Measurements from ENCODE around the gene SHB.
A peak's percentile ranks its signal among the peaks of the same experiment; 100 is the strongest.
"Not testable (repeated sequence)": the region's sequence is repeated elsewhere in the genome, so short reads cannot be mapped to it uniquely, and the experiment has no call there.

The SHB gene

GRCh38 chr9:37902131-37902530 is 166.9 kb downstream of the SHB start:
- Histone ChIP-seq H3K9me3 (replicated peaks; ENCODE audit: low read length) (no peaks in the 10 kb centered on the region), H3K36me3 (ENCODE audit: insufficient read depth, low read length) (peaks cover 10% of the 10 kb centered on the region), H3K4me2 (ENCODE audit: low read length) (peak overlapping the region; percentile 82), H3K4me3 (ENCODE audit: low read length) (peak overlapping the region; percentile 85), H3K9ac (ENCODE audit: low read depth, low read length) (peak overlapping the region; percentile 89), H3K27me3 (ENCODE audit: control insufficient read depth, insufficient read depth, low read length) (no peaks in the 10 kb centered on the region), H3K4me1 (ENCODE audit: control insufficient read depth, insufficient read depth, low read length) (peaks cover 28% of the 10 kb centered on the region)

- peaks cover 31% of the 10 kb centered on the region for H3K36me3 ChIP-seq (ENCODE audit: insufficient read depth, low read length)
- peak overlapping the region; percentile 33 for H3K4me2 ChIP-seq (ENCODE audit: low read length)
- peaks cover 21% of the 10 kb centered on the region for H3K4me1 ChIP-seq (ENCODE audit: control insufficient read depth, insufficient read depth, low read length)
- H3K27me3 ChIP-seq (ENCODE audit: control insufficient read depth, insufficient read depth, low read length): no peaks in the 10 kb centered on the region
- H3K9ac ChIP-seq (ENCODE audit: low read depth, low read length): no peak overlapping the region
- no peak overlapping the region for H3K4me3 ChIP-seq (ENCODE audit: low read length)
- H3K9me3 ChIP-seq (replicated peaks; ENCODE audit: low read length): no peaks in the 10 kb centered on the region
These were observed 170.0 kb downstream of the SHB start for GRCh38 chr9:37899041-37899440.

- H3K4me3 ChIP-seq (ENCODE audit: low read length): no peak overlapping the region
- no peaks in the 10 kb centered on the region for H3K27me3 ChIP-seq (ENCODE audit: control insufficient read depth, insufficient read depth, low read length)
- H3K4me1 ChIP-seq (ENCODE audit: control insufficient read depth, insufficient read depth, low read length): peaks cover 16% of the 10 kb centered on the region
- H3K9me3 ChIP-seq (replicated peaks; ENCODE audit: low read length): no peaks in the 10 kb centered on the region
- H3K4me2 ChIP-seq (ENCODE audit: low read length): no peak overlapping the region
- peaks cover 40% of the 10 kb centered on the region for H3K36me3 ChIP-seq (ENCODE audit: insufficient read depth, low read length)
- H3K9ac ChIP-seq (ENCODE audit: low read depth, low read length): no peak overlapping the region
These were observed 171.4 kb downstream of the SHB start for GRCh38 chr9:37897665-37898064.

GRCh38 chr9:37892063-37892462 is 177.0 kb downstream of the SHB start:
- Histone ChIP-seq H3K27me3 (ENCODE audit: control insufficient read depth, insufficient read depth, low read length) (no peaks in the 10 kb centered on the region), H3K4me1 (ENCODE audit: control insufficient read depth, insufficient read depth, low read length) (no peaks in the 10 kb centered on the region), H3K9me3 (replicated peaks; ENCODE audit: low read length) (no peaks in the 10 kb centered on the region), H3K4me2 (ENCODE audit: low read length) (no peak overlapping the region), H3K9ac (ENCODE audit: low read depth, low read length) (no peak overlapping the region), H3K36me3 (ENCODE audit: insufficient read depth, low read length) (peaks cover 35% of the 10 kb centered on the region), H3K4me3 (ENCODE audit: low read length) (no peak overlapping the region)

GRCh38 chr9:37891042-37891441 is 178.0 kb downstream of the SHB start:
- H3K9ac ChIP-seq (ENCODE audit: low read depth, low read length): not testable (repeated sequence)

GRCh38 chr9:37889536-37889935 is 179.5 kb downstream of the SHB start:
- Histone ChIP-seq H3K9me3 (replicated peaks; ENCODE audit: low read length) (no peaks in the 10 kb centered on the region), H3K4me1 (ENCODE audit: control insufficient read depth, insufficient read depth, low read length) (no peaks in the 10 kb centered on the region), H3K36me3 (ENCODE audit: insufficient read depth, low read length) (peaks cover 17% of the 10 kb centered on the region), H3K9ac (ENCODE audit: low read depth, low read length) (no peak overlapping the region), H3K4me3 (ENCODE audit: low read length) (no peak overlapping the region), H3K27me3 (ENCODE audit: control insufficient read depth, insufficient read depth, low read length) (no peaks in the 10 kb centered on the region), H3K4me2 (ENCODE audit: low read length) (no peak overlapping the region)

More at GRCh38 chr9:37891042-37891441, 178.0 kb downstream of the SHB start:
- not testable (repeated sequence) for H3K27me3 ChIP-seq (ENCODE audit: control insufficient read depth, insufficient read depth, low read length); H3K4me2 ChIP-seq (ENCODE audit: low read length); H3K4me1 ChIP-seq (ENCODE audit: control insufficient read depth, insufficient read depth, low read length); H3K9me3 ChIP-seq (replicated peaks; ENCODE audit: low read length); H3K4me3 ChIP-seq (ENCODE audit: low read length)
- H3K36me3 ChIP-seq (ENCODE audit: insufficient read depth, low read length): peaks cover 32% of the 10 kb centered on the region

- not testable (repeated sequence) for H3K27me3 ChIP-seq (ENCODE audit: control insufficient read depth, insufficient read depth, low read length); H3K36me3 ChIP-seq (ENCODE audit: insufficient read depth, low read length); H3K9ac ChIP-seq (ENCODE audit: low read depth, low read length); H3K4me2 ChIP-seq (ENCODE audit: low read length); H3K9me3 ChIP-seq (replicated peaks; ENCODE audit: low read length); H3K4me3 ChIP-seq (ENCODE audit: low read length); H3K4me1 ChIP-seq (ENCODE audit: control insufficient read depth, insufficient read depth, low read length)
These were observed 180.9 kb downstream of the SHB start for GRCh38 chr9:37887977-37888583.

- Histone ChIP-seq H3K4me3 (ENCODE audit: low read length) (no peak overlapping the region), H3K36me3 (ENCODE audit: insufficient read depth, low read length) (peaks cover 22% of the 10 kb centered on the region), H3K9me3 (replicated peaks; ENCODE audit: low read length) (no peaks in the 10 kb centered on the region), H3K4me1 (ENCODE audit: control insufficient read depth, insufficient read depth, low read length) (no peaks in the 10 kb centered on the region), H3K27me3 (ENCODE audit: control insufficient read depth, insufficient read depth, low read length) (no peaks in the 10 kb centered on the region), H3K9ac (ENCODE audit: low read depth, low read length) (no peak overlapping the region), H3K4me2 (ENCODE audit: low read length) (no peak overlapping the region)
These were observed 188.0 kb downstream of the SHB start for GRCh38 chr9:37880916-37881479.

GRCh38 chr9:37876376-37876775 is 192.7 kb downstream of the SHB start:
- no peaks in the 10 kb centered on the region for H3K4me1 ChIP-seq (ENCODE audit: control insufficient read depth, insufficient read depth, low read length)
- H3K9me3 ChIP-seq (replicated peaks; ENCODE audit: low read length): no peaks in the 10 kb centered on the region
- H3K4me3 ChIP-seq (ENCODE audit: low read length): no peak overlapping the region
- no peak overlapping the region for H3K9ac ChIP-seq (ENCODE audit: low read depth, low read length)
- H3K27me3 ChIP-seq (ENCODE audit: control insufficient read depth, insufficient read depth, low read length): no peaks in the 10 kb centered on the region
- H3K36me3 ChIP-seq (ENCODE audit: insufficient read depth, low read length): peaks cover 21% of the 10 kb centered on the region
- H3K4me2 ChIP-seq (ENCODE audit: low read length): no peak overlapping the region

- no peak overlapping the region for H3K9ac ChIP-seq (ENCODE audit: low read depth, low read length)
- no peaks in the 10 kb centered on the region for H3K9me3 ChIP-seq (replicated peaks; ENCODE audit: low read length)
- no peak overlapping the region for H3K4me3 ChIP-seq (ENCODE audit: low read length)
- H3K36me3 ChIP-seq (ENCODE audit: insufficient read depth, low read length): peaks cover 7% of the 10 kb centered on the region
- no peaks in the 10 kb centered on the region for H3K4me1 ChIP-seq (ENCODE audit: control insufficient read depth, insufficient read depth, low read length)
- H3K27me3 ChIP-seq (ENCODE audit: control insufficient read depth, insufficient read depth, low read length): no peaks in the 10 kb centered on the region
- H3K4me2 ChIP-seq (ENCODE audit: low read length): no peak overlapping the region
These were observed 195.1 kb downstream of the SHB start for GRCh38 chr9:37873955-37874354.

- Histone ChIP-seq H3K36me3 (ENCODE audit: insufficient read depth, low read length) (peaks cover 13% of the 10 kb centered on the region), H3K27me3 (ENCODE audit: control insufficient read depth, insufficient read depth, low read length) (no peaks in the 10 kb centered on the region), H3K4me3 (ENCODE audit: low read length) (no peak overlapping the region), H3K4me2 (ENCODE audit: low read length) (no peak overlapping the region), H3K9ac (ENCODE audit: low read depth, low read length) (no peak overlapping the region), H3K4me1 (ENCODE audit: control insufficient read depth, insufficient read depth, low read length) (no peaks in the 10 kb centered on the region), H3K9me3 (replicated peaks; ENCODE audit: low read length) (no peaks in the 10 kb centered on the region)
These were observed 198.2 kb downstream of the SHB start for GRCh38 chr9:37870799-37871176.

- Histone ChIP-seq H3K9me3 (replicated peaks; ENCODE audit: low read length) (no peaks in the 10 kb centered on the region), H3K4me2 (ENCODE audit: low read length) (no peak overlapping the region), H3K4me3 (ENCODE audit: low read length) (no peak overlapping the region), H3K36me3 (ENCODE audit: insufficient read depth, low read length) (peaks cover 17% of the 10 kb centered on the region), H3K9ac (ENCODE audit: low read depth, low read length) (no peak overlapping the region), H3K4me1 (ENCODE audit: control insufficient read depth, insufficient read depth, low read length) (no peaks in the 10 kb centered on the region), H3K27me3 (ENCODE audit: control insufficient read depth, insufficient read depth, low read length) (no peaks in the 10 kb centered on the region)
These were observed 198.8 kb downstream of the SHB start for GRCh38 chr9:37870081-37870798.

Measured in skeletal muscle satellite cell (primary cell).